Inflammatory macrophage (primary cell): ENCODE measurements around the gene FOXP1.
A peak's percentile ranks its signal among the peaks of the same experiment; 100 is the strongest.
"Not testable (repeated sequence)": the region's sequence is repeated elsewhere in the genome, so short reads cannot be mapped to it uniquely, and the experiment has no call there.

Experiments
- DNase-seq, 2 donors: peaks; one replicate each; pipeline ENCODE4 v3.0.0-alpha.2; 2020 to 2022

FOXP1 gene

GRCh38 chr3:70990185-70990584 is 593.3 kb downstream of the FOXP1 start:
- no peak for DNase-seq

- DNase-seq: no peak
Measured at GRCh38 chr3:70989174-70989573, 594.4 kb downstream of the FOXP1 start.

GRCh38 chr3:70988111-70988510 is 595.4 kb downstream of the FOXP1 start:
- peak in 1 of 2 donors; percentile 5 for DNase-seq

- DNase-seq: no peak
Measured at GRCh38 chr3:70985572-70985971, 598.0 kb downstream of the FOXP1 start.

GRCh38 chr3:70984776-70985482 is 598.6 kb downstream of the FOXP1 start:
- no peak for DNase-seq

- DNase-seq: no peak
Measured at GRCh38 chr3:70982700-70983140, 600.8 kb downstream of the FOXP1 start.

- no peak for DNase-seq
Measured at GRCh38 chr3:70982284-70982683, 601.2 kb downstream of the FOXP1 start.

- DNase-seq: no peak
Measured at GRCh38 chr3:70981231-70981880, 602.2 kb downstream of the FOXP1 start.

GRCh38 chr3:70980646-70981170 is 602.8 kb downstream of the FOXP1 start:
- no peak for DNase-seq

- no peak for DNase-seq
Measured at GRCh38 chr3:70979983-70980645, 603.4 kb downstream of the FOXP1 start.

GRCh38 chr3:70977712-70978111 is 605.8 kb downstream of the FOXP1 start:
- no peak for DNase-seq

GRCh38 chr3:70975981-70976380 is 607.5 kb downstream of the FOXP1 start:
- DNase-seq: not testable (repeated sequence)

GRCh38 chr3:70974747-70975146 is 608.8 kb downstream of the FOXP1 start:
- peak; percentile 57 to 73 for DNase-seq

GRCh38 chr3:70973558-70973957 is 610.0 kb downstream of the FOXP1 start:
- peak in 1 of 2 donors; percentile 20 for DNase-seq

GRCh38 chr3:70972855-70973254 is 610.7 kb downstream of the FOXP1 start:
- no peak for DNase-seq

GRCh38 chr3:70970952-70971351 is 612.6 kb downstream of the FOXP1 start:
- DNase-seq: no peak

- no peak for DNase-seq
Measured at GRCh38 chr3:70970171-70970570, 613.4 kb downstream of the FOXP1 start.

- DNase-seq: no peak
Measured at GRCh38 chr3:70963431-70964275, 619.9 kb downstream of the FOXP1 start.

GRCh38 chr3:70959506-70960291 is 623.8 kb downstream of the FOXP1 start:
- no peak for DNase-seq

- DNase-seq: no peak
Measured at GRCh38 chr3:70952033-70952747, 631.3 kb downstream of the FOXP1 start.

GRCh38 chr3:70951316-70951715 is 632.2 kb downstream of the FOXP1 start:
- DNase-seq: no peak
